Uterus (tissue), 2 donors: ENCODE measurements around the gene PLEKHG7.
"Not testable (repeated sequence)": the region's sequence is repeated elsewhere in the genome, so short reads cannot be mapped to it uniquely, and the experiment has no call there.

Experiments used
- CTCF ChIP-seq, 4 experiments: fragments of 200-600 bp in 2 of 4; fragments of 450-650 bp in 2 of 4; sonication (generic) in 2 of 4; IDR thresholded peaks; one replicate each; pipeline ENCODE4 v1.5.1; 2016 to 2019; ENCODE audit warnings: antibody characterized with exemption in 4 of 4, mild to moderate bottlenecking in 2 of 4, moderate library complexity in 1 of 4
- POLR2A ChIP-seq, 2 donors: fragments of 450-650 bp; IDR thresholded peaks; one replicate each; pipeline ENCODE4 v1.6.1; 2016; ENCODE audit warnings: antibody characterized with exemption in 2 of 2, mild to moderate bottlenecking in 1 of 2, moderate library complexity in 1 of 2

- TF ChIP-seq CTCF, POLR2A (IDR thresholded peaks at IDR 0.05): not testable (repeated sequence)
Measured at GRCh38 chr12:92671524-92671923, 31.3 kb upstream of the PLEKHG7 start.
